GM12878 (cell line): ENCODE measurements around the gene FIBIN. TPM values are rescaled to one million over a fixed set of nuclear protein-coding genes. Genes with fewer than 3 reads are reported as not detected.

ENCODE experiments used
- ATAC-seq: fragments of 200-7000 bp; cut with Tn5 transposase; 3 replicates; pipeline ENCODE4 v1.9.1; 2020; ENCODE audit warnings: mild to moderate bottlenecking, moderate library complexity
- BruUV-seq: library from RNA; stranded (reverse); fragments of 400-500 nt; replicated peaks from 2 replicates; lab custom pipeline; 2021; lab: Mats Ljungman, UMichigan
- CTCF ChIA-PET: fragments of 300-600 bp; sonication (Branson Sonifier 250); formaldehyde crosslinking; extraction: SDS; loops from one replicate; lab custom pipeline; 2021; ENCODE audit warnings: inconsistent platforms; lab: Yijun Ruan, JAX
- POLR2A ChIA-PET: fragments of 350-600 bp; formaldehyde crosslinking; extraction: SDS; loops from one replicate; lab custom pipeline; 2021; ENCODE audit warnings: inconsistent platforms; lab: Charles Lee
- RAD21 ChIA-PET: fragments of 300-600 bp; sonication (Branson Sonifier 250); formaldehyde crosslinking; loops from one replicate; lab custom pipeline; 2023; ENCODE audit warnings: antibody characterized with exemption; ENCODE audit not compliant: unreplicated experiment; lab: Charles Lee
- SMC1A ChIA-PET: fragments of 300-600 bp; sonication (Branson Sonifier 250); formaldehyde crosslinking; loops from one replicate; lab custom pipeline; 2023; ENCODE audit not compliant: unreplicated experiment, uncharacterized antibody; lab: Charles Lee
- DNase-seq: peaks from one replicate; pipeline ENCODE4 v3.0.0-alpha.2; 2011; ENCODE audit warnings: low read depth, low spot score
- FAIRE-seq: peaks from 3 replicates; lab custom pipeline; 2011; peaks lifted over from hg19 to GRCh38; lab: Jason Lieb, UNC
- H2AFZ ChIP-seq: 2 replicates; pipeline ENCODE4 v1.6.0; 2011; ENCODE audit warnings: low read depth, low read length, control low read depth; ENCODE audit not compliant: control insufficient read depth
- H3K27ac ChIP-seq: 2 replicates; pipeline ENCODE4 v1.5.1; 2011; ENCODE audit warnings: control low read depth; ENCODE audit not compliant: control insufficient read depth, insufficient read depth
- H3K27me3 ChIP-seq, 2 experiments: replicated peaks in 1 of 2; 2 replicates each; pipeline versions ENCODE4 v1.6.0 to v1.6.1; 2011; ENCODE audit warnings: low read length in 1 of 2; ENCODE audit not compliant: control insufficient read depth in 2 of 2, insufficient read depth in 2 of 2
- H3K36me3 ChIP-seq, 2 experiments: 2 replicates each; pipeline ENCODE4 v1.5.1; 2011; ENCODE audit warnings: low read length in 1 of 2; ENCODE audit not compliant: control insufficient read depth in 2 of 2, insufficient read depth in 2 of 2
- H3K4me1 ChIP-seq: 2 replicates; pipeline ENCODE4 v1.6.1; 2011; ENCODE audit warnings: mild to moderate bottlenecking, low read length, moderate library complexity, mixed read lengths; ENCODE audit not compliant: control insufficient read depth, insufficient read depth
- H3K4me2 ChIP-seq: 2 replicates; pipeline ENCODE4 v1.6.0; 2011; ENCODE audit warnings: control low read depth; ENCODE audit not compliant: control insufficient read depth, insufficient read depth
- H3K4me3 ChIP-seq: fragments of 200-600 bp; sonication (generic); 2 replicates; pipeline ENCODE4 v1.5.1; 2016
- H3K79me2 ChIP-seq: 2 replicates; pipeline ENCODE4 v1.6.0; 2011; ENCODE audit warnings: low read length; ENCODE audit not compliant: control insufficient read depth, insufficient read depth
- H3K9ac ChIP-seq: 2 replicates; pipeline ENCODE4 v1.8.0; 2011; ENCODE audit warnings: low read length, control low read depth, mixed read lengths; ENCODE audit not compliant: control insufficient read depth, insufficient read depth
- H3K9me3 ChIP-seq: replicated peaks from 3 replicates; pipeline ENCODE4 v1.5.1; 2011; ENCODE audit warnings: mild to moderate bottlenecking, low read length; ENCODE audit not compliant: control insufficient read depth, insufficient read depth
- H4K20me1 ChIP-seq: 2 replicates; pipeline ENCODE4 v1.6.0; 2011; ENCODE audit not compliant: control insufficient read depth, insufficient read depth
- EP300 ChIP-seq, 2 experiments: fragments of 150-350 bp in 1 of 2; IDR thresholded peaks; 2 replicates each; pipeline ENCODE4 v1.6.1; 2011 to 2012; ENCODE audit warnings: low read depth in 2 of 2, low read length in 2 of 2, borderline replicate concordance in 1 of 2, improper control_type of control experiment in 1 of 2, inconsistent platforms in 1 of 2; ENCODE audit not compliant: control insufficient read depth in 1 of 2
- FOS ChIP-seq: IDR thresholded peaks from 3 replicates; pipeline ENCODE4 v1.6.1; 2011; ENCODE audit warnings: borderline replicate concordance; ENCODE audit not compliant: insufficient read length; ENCODE audit errors: extremely low read depth
- KAT2A ChIP-seq: conservative IDR thresholded peaks from 2 replicates; pipeline ENCODE4 v1.6.1; 2011; ENCODE audit warnings: low read depth, low read length; ENCODE audit not compliant: control insufficient read depth
- MEF2B ChIP-seq: fragments of 450-650 bp; IDR thresholded peaks from 2 replicates; pipeline ENCODE4 v1.6.1; 2018; ENCODE audit warnings: mild to moderate bottlenecking, moderate library complexity; ENCODE audit not compliant: partially characterized antibody, poor library complexity, severe bottlenecking
- PKNOX1 ChIP-seq: fragments of 450-650 bp; IDR thresholded peaks from 2 replicates; pipeline ENCODE4 v1.6.1; 2016; ENCODE audit warnings: mild to moderate bottlenecking
- RBBP5 ChIP-seq: fragments of 200-600 bp; sonication (generic); conservative IDR thresholded peaks from 2 replicates; pipeline ENCODE4 v1.6.1; 2016
- SIX5 ChIP-seq: IDR thresholded peaks from 2 replicates; pipeline ENCODE4 v1.6.1; 2011; ENCODE audit warnings: mild to moderate bottlenecking, low read depth, low read length, moderate library complexity; ENCODE audit not compliant: severe bottlenecking
- SKIL ChIP-seq: fragments of 450-650 bp; IDR thresholded peaks from 2 replicates; pipeline ENCODE4 v1.6.1; 2017; ENCODE audit warnings: mild to moderate bottlenecking, low read depth, inconsistent platforms; ENCODE audit not compliant: poor library complexity, severe bottlenecking
- WGBS: methylation state at CpG from one replicate; pipeline ENCODE4 v1.1.6; 2016; ENCODE audit warnings: low lambda C conversion rate; ENCODE audit not compliant: insufficient replicate concordance, insufficient coverage; ENCODE audit errors: missing lambda C conversion rate; 5-methylcytosine and 5-hydroxymethylcytosine counted together
- in situ Hi-C: fragments of 300-500 bp; cut with MboI; formaldehyde crosslinking; loops from 9 replicates; pipeline ENCODE4 v1.14.3; 2018; ENCODE audit warnings: mixed read lengths
- intact Hi-C: fragments of 100-400 bp; cut with micrococcal nuclease; formaldehyde crosslinking; loops from one replicate; pipeline ENCODE4 v1.14.2; 2022; ENCODE audit not compliant: unreplicated experiment
- polyA plus RNA-seq, 11 experiments: library from polyadenylated mRNA; depleted of rRNA in 4 of 11; unstranded in 6 of 11; stranded (reverse) in 5 of 11; fragments of >200 nt; fragmentation: Nextera tagmentation in 4 of 11; fragmentation: Illumina TruSeq in 1 of 11; extraction: Ambion mirVana in 4 of 11; extraction: Trizol in 1 of 11; gene quantifications; 1 replicate in 1 of 11; 2 replicates in 10 of 11; pipeline versions ENCODE4 v1.2.1 to v1.2.3, GENCODE V29; 2011 to 2016; ENCODE audit warnings: inconsistent platforms in 2 of 11, missing spikeins in 2 of 11, low read depth in 1 of 11
- total RNA-seq, 4 experiments: library from RNA; depleted of rRNA in 3 of 4; stranded (reverse); fragments of >200 nt in 3 of 4; fragmentation: Illumina TruSeq in 1 of 4; extraction: Trizol in 1 of 4; gene quantifications; 2 replicates each; pipeline versions ENCODE4 v1.2.1 to v1.2.3, GENCODE V29; 2013 to 2021

The FIBIN gene
- total and polyA plus RNA-seq, 10 of the 15 experiments (the other 5 are each of a cell fraction or from before 2014, with no cell fraction given): not detected

- no peak for TF ChIP-seq SKIL
- TF ChIP-seq SIX5: no peak
- no peak for TF ChIP-seq MEF2B
These were observed 26.8 kb downstream of the FIBIN start (continued) for GRCh38 chr11:27020751-27021150.

- TF ChIP-seq RBBP5: no peak
- no peak for TF ChIP-seq FOS
- TF ChIP-seq EP300 (IDR thresholded peaks at IDR 0.05; ENCODE audit: borderline replicate concordance in 1 of 2, control insufficient read depth in 1 of 2, low read depth in 2 of 2, low read length in 2 of 2): no peak
- TF ChIP-seq KAT2A: no peak
- TF ChIP-seq PKNOX1: no peak
- TF ChIP-seq, all 136 proteins: peak for 0
- Histone ChIP-seq H3K4me3 (no peak overlapping the region), H3K4me2 (no peak overlapping the region), H3K9ac (no peak overlapping the region), H3K79me2 (no peaks in the 10 kb centered on the region), H3K36me3 (no peaks in the 10 kb centered on the region), H3K27ac (no peak overlapping the region), H3K27me3 (no peaks in the 10 kb centered on the region), H3K4me1 (no peaks in the 10 kb centered on the region), H4K20me1 (no peaks in the 10 kb centered on the region), H2AFZ (no peak overlapping the region), H3K9me3 (no peaks in the 10 kb centered on the region)
- BruUV-seq: no TSS peak
- SMC1A ChIA-PET: no interaction called here
- in situ Hi-C loops (no loop called here), intact Hi-C loops (no loop called here)
- CTCF ChIA-PET: no interaction called here
- ATAC-seq: no peak
- no peak for DNase-seq
- POLR2A ChIA-PET: interaction anchor here (0.7 kb wide), 1 partner anchor 31 kb away, joined by 3 read pairs; no protein-coding TSS in a partner anchor
- WGBS: 10% methylated on average over 1 of the region's 1 CpG
- FAIRE-seq: no peak
- RAD21 ChIA-PET: no interaction called here
These were observed 28.8 kb downstream of the FIBIN start for GRCh38 chr11:27022659-27023251.
